Muscle of leg (tissue), 11 donors: ENCODE measurements around the gene HUNK. TPM values are rescaled to one million over a fixed set of nuclear protein-coding genes. Genes with fewer than 3 reads are reported as not detected.

Experiments
- DNase-seq: peaks from one replicate; pipeline ENCODE4 v3.0.0; 2013
- H3K27ac ChIP-seq: one replicate; pipeline ENCODE4 v1.5.1; 2013; ENCODE audit warnings: mild to moderate bottlenecking, low read length, control low read depth
- H3K27me3 ChIP-seq: one replicate; pipeline ENCODE4 v1.6.1; 2013; ENCODE audit warnings: low read length; ENCODE audit not compliant: control insufficient read depth, insufficient read depth
- H3K36me3 ChIP-seq: one replicate; pipeline ENCODE4 v1.6.1; 2013; ENCODE audit warnings: low read length; ENCODE audit not compliant: control insufficient read depth, insufficient read depth
- H3K4me1 ChIP-seq: one replicate; pipeline ENCODE4 v1.6.1; 2013; ENCODE audit warnings: low read length; ENCODE audit not compliant: control insufficient read depth, insufficient read depth
- H3K4me3 ChIP-seq: one replicate; pipeline ENCODE4 v1.5.1; 2013; ENCODE audit warnings: low read length, control low read depth
- H3K9me3 ChIP-seq: replicated peaks from 2 replicates; pipeline ENCODE4 v1.6.1; 2013; ENCODE audit warnings: low read depth, low read length; ENCODE audit not compliant: control insufficient read depth
- whole genome bisulfite sequencing: methylation state at CpG from one replicate; pipeline ENCODE4 v1.1.5; 2013; ENCODE audit warnings: missing lambda C conversion rate; ENCODE audit not compliant: insufficient coverage; 5-methylcytosine and 5-hydroxymethylcytosine counted together
- polyA plus RNA-seq, 8 donors: library from polyadenylated mRNA; unstranded; fragments of 120-200 nt; gene quantifications; one replicate each; pipeline versions ENCODE4 v1.2.1 to v1.2.3, GENCODE V29; 2013; ENCODE audit warnings: inconsistent platforms in 1 of 8, low replicate concordance in 1 of 8; ENCODE audit not compliant: insufficient read length in 8 of 8, insufficient read depth in 1 of 8
- total RNA-seq: library from RNA; stranded (reverse); fragments of 120-200 nt; gene quantifications from one replicate; pipeline ENCODE4 v1.2.4, GENCODE V29; 2013

HUNK gene
- total and polyA plus RNA-seq, 9 donors, result 3.9 to 11.8 (median 7.4) TPM

DNA sequence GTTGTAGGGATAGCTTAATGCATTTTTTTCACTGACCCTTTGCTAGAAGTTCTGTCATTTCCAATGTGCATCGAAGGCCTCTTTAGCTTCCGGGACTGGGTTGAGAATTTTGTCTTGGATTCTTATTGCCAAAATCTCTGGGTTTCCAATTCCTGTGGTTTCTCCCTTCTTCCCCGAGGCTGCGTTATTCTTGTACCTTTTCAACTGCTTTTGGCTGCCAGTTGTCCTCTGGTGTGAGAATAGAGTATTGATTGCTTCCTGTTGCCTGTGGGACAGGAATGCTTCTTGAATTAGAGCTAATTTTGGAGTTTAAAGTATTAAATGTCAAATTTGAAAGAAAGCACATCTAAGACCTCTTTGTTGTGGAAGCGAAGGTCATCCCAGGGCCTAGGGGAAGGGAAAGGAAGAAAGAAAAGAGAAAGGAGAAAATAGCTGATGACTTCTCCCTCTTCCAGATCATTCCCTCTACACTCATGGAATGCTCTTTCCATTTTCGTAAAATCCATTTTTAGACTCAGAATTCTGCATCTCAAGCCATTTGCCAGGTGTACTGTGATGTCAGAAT, 21.1 kb downstream of the HUNK start:
- WGBS, result no CpG with 5 or more reads among the region's 6 CpGs
- Histone ChIP-seq H3K27me3 (no peaks in the 10 kb centered on the region), H3K4me3 (no peak overlapping the region), H3K9me3 (no peaks in the 10 kb centered on the region), H3K27ac (peak overlapping the region; percentile 60), H3K36me3 (no peaks in the 10 kb centered on the region), H3K4me1 (peaks cover 37% of the 10 kb centered on the region)
- DNase-seq, result peak; percentile 65

- Histone ChIP-seq H3K27ac (peak overlapping the region; percentile 78), H3K4me3 (no peak overlapping the region), H3K36me3 (no peaks in the 10 kb centered on the region), H3K4me1 (peaks cover 36% of the 10 kb centered on the region), H3K9me3 (no peaks in the 10 kb centered on the region), H3K27me3 (no peaks in the 10 kb centered on the region)
- WGBS, result 67% methylated on average over 1 of the region's 2 CpGs
- DNase-seq, result no peak
These were observed 21.6 kb downstream of the HUNK start for GRCh38 chr21:31894457-31894856.

GRCh38 chr21:31895077-31895835, 22.4 kb downstream of the HUNK start:
- Histone ChIP-seq H3K4me3 (no peak overlapping the region), H3K9me3 (no peaks in the 10 kb centered on the region), H3K4me1 (peaks cover 36% of the 10 kb centered on the region), H3K36me3 (no peaks in the 10 kb centered on the region), H3K27me3 (no peaks in the 10 kb centered on the region), H3K27ac (peak overlapping the region; percentile 78)
- 31% methylated on average over 4 of the region's 6 CpGs for WGBS
- peak; percentile 83 for DNase-seq

GRCh38 chr21:31896019-31896418, 23.2 kb downstream of the HUNK start:
- H3K4me3 ChIP-seq, result no peak overlapping the region
- whole genome bisulfite sequencing, result 73% methylated on average over 7 of the region's 7 CpGs
- no peak for DNase-seq
- no peak overlapping the region for H3K27ac ChIP-seq
- peaks cover 36% of the 10 kb centered on the region for H3K4me1 ChIP-seq
- H3K9me3 ChIP-seq, result no peaks in the 10 kb centered on the region
- H3K27me3 ChIP-seq, result no peaks in the 10 kb centered on the region
- H3K36me3 ChIP-seq, result no peaks in the 10 kb centered on the region

DNA sequence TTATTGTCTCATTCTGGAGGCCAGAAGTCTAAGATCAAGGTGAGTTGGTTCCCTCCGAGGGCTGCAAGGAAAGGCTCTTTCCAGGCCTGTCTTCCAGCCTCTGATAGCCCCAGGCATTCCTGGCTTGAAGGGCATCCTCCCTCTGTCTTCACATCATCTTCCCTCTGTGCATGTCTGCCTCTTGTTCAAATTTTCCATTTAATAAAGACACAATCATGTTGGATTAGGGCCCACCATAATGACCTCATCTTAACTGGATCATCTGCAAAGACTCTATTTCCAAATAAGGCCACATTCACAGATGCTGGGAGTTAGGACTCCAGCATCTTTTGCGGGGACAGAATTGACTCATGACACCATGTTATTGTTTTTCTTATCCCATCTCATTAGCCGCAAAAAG, 24.5 kb downstream of the HUNK start:
- peaks cover 36% of the 10 kb centered on the region for H3K4me1 ChIP-seq
- 27% methylated on average over 1 of the region's 3 CpGs for WGBS
- no peaks in the 10 kb centered on the region for H3K27me3 ChIP-seq
- no peaks in the 10 kb centered on the region for H3K9me3 ChIP-seq
- no peak overlapping the region for H3K4me3 ChIP-seq
- DNase-seq, result peak; percentile 92
- no peaks in the 10 kb centered on the region for H3K36me3 ChIP-seq
- H3K27ac ChIP-seq, result peak overlapping the region; percentile 31

DNA sequence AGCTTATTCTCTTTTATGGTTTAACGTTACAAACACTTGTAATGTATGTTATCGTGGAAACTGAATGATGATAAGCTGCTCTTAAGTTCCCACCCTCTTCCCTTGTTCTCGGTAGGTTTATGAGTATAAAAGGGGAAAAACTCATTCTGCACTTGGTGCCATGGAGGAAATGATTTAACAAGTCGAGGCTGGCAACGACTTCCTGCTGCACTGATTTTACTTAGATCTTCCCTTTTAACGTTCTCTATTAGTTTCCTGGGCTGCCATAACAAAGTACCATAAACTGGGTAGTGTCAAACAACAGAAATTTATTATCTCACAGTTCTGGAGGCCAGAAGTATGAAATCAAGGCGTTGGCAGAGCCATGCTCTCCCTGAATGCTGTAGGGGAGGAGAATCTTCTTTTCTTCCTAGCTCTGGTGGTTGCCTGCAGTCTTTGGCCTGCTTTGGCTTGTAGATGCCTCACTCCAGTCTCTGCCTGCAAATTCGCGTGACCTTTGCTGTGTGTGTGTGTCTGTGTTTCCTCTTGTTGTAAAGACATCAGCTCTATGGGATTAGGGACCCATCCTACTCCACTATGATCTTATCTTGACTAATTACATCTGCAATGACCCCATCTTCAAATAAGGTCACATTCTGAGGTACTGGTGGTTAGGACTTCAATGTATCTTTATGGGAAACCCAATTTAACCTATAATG, 26.3 kb downstream of the HUNK start:
- Histone ChIP-seq H3K9me3 (no peaks in the 10 kb centered on the region), H3K4me3 (no peak overlapping the region), H3K27me3 (no peaks in the 10 kb centered on the region), H3K4me1 (peaks cover 28% of the 10 kb centered on the region), H3K36me3 (no peaks in the 10 kb centered on the region), H3K27ac (no peak overlapping the region)
- DNase-seq, result no peak
- WGBS, result 20% methylated on average over 1 of the region's 9 CpGs

DNA sequence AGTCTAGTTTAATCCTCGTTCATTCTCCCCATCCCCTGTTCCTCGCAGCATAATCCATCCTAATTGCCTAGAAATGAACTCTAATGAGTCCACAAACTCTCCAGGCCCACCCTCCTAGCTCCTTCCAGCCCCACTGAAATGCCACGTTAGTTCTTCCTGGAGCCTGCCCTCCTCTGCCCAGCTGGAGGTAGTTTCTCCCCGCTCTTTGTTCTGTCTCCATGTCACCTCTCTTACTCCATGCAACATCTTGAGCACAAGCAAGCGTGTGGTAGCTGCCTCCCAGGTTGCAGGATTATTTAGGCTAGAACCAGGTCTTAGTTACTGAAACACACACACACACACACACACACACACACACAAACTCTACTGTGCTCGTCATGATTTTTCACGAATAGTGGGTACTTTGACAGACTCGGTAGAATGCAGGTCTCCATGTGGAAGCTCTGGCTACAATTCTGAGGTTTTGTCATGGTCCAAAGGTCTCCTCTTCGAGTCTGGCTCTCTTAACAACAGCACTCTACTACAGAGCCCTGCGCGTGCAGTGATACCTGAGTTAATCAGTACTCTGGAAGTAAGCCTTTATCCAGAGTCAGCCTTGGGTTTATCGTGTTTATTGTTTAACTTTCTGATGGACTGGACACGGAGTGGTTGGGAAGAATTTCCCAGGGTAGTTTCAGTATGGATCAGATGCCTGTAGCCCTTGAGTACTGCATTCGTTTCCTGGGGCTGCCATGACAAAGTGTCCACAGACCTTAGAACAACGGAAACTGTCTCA, 27.5 kb downstream of the HUNK start:
- WGBS, result 90% methylated on average over 10 of the region's 15 CpGs
- DNase-seq, result no peak
- Histone ChIP-seq H3K4me3 (no peak overlapping the region), H3K4me1 (peaks cover 18% of the 10 kb centered on the region), H3K27ac (no peak overlapping the region), H3K27me3 (no peaks in the 10 kb centered on the region), H3K36me3 (no peaks in the 10 kb centered on the region), H3K9me3 (no peaks in the 10 kb centered on the region)

GRCh38 chr21:31901315-31901714, 28.5 kb downstream of the HUNK start:
- no peaks in the 10 kb centered on the region for H3K36me3 ChIP-seq
- WGBS, result no CpG with 5 or more reads among the region's 2 CpGs
- H3K27me3 ChIP-seq, result no peaks in the 10 kb centered on the region

DNA sequence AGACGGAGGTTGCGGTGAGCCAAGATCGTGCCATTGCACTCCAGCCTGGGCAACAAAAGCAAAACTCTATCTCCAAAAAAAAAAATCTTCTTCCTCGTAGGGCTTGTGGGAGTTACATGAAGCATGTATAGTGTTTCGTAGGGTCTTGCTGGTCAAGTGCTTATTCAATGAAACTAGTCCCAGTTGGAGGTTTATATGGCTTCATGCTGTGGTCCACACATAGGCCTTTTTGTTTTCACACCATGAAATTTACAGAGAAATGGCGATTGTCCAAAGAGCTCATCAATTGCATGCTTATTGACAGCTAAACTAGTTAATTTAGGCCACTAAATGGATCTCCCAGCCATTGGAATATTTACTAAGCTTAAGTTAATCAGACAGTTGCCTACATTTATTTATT, 29.6 kb downstream of the HUNK start:
- H3K36me3 ChIP-seq, result no peaks in the 10 kb centered on the region

More at GRCh38 chr21:31901315-31901714, 28.5 kb downstream of the HUNK start:
- H3K4me1 ChIP-seq, result peaks cover 9% of the 10 kb centered on the region
- H3K9me3 ChIP-seq, result no peaks in the 10 kb centered on the region
- no peak for DNase-seq
- no peak overlapping the region for H3K4me3 ChIP-seq
- no peak overlapping the region for H3K27ac ChIP-seq

GRCh38 chr21:31903896-31904295, 31.1 kb downstream of the HUNK start:
- Histone ChIP-seq H3K4me1 (peaks cover 9% of the 10 kb centered on the region), H3K4me3 (no peak overlapping the region), H3K9me3 (no peaks in the 10 kb centered on the region), H3K36me3 (no peaks in the 10 kb centered on the region), H3K27ac (no peak overlapping the region), H3K27me3 (no peaks in the 10 kb centered on the region)
- no CpG with 5 or more reads among the region's 3 CpGs for WGBS
- DNase-seq, result no peak

More for the DNA sequence above, 29.6 kb downstream of the HUNK start:
- no peak for DNase-seq
- Histone ChIP-seq H3K4me3 (no peak overlapping the region), H3K9me3 (no peaks in the 10 kb centered on the region), H3K4me1 (peaks cover 2% of the 10 kb centered on the region), H3K27me3 (no peaks in the 10 kb centered on the region), H3K27ac (no peak overlapping the region)
- no CpG with 5 or more reads among the region's 6 CpGs for WGBS
